Smooth muscle cell (in vitro differentiated cells): ENCODE results near the gene PROX2. TPM values are rescaled to one million over a fixed set of nuclear protein-coding genes. Genes with fewer than 3 reads are reported as not detected.

Experiments used
- DNase-seq: peaks from one replicate; lab custom pipeline; 2025; ENCODE audit not compliant: unreplicated experiment; lab: John Stamatoyannopoulos, UW
- H2AFZ ChIP-seq: fragments of 200-600 bp; sonication (generic); 2 replicates; pipeline ENCODE4 v1.6.0; 2016; ENCODE audit warnings: antibody characterized with exemption, low read depth, mild to moderate bottlenecking
- H3F3A ChIP-seq: fragments of 200-600 bp; sonication (generic); 2 replicates; pipeline ENCODE4 v1.6.0; 2017; ENCODE audit warnings: antibody characterized with exemption, low read depth
- H3K27ac ChIP-seq: fragments of 200-600 bp; sonication (generic); 2 replicates; pipeline ENCODE4 v1.5.1; 2016; ENCODE audit warnings: low read depth, mild to moderate bottlenecking
- H3K27me3 ChIP-seq: fragments of 200-600 bp; sonication (generic); 2 replicates; pipeline ENCODE4 v1.6.1; 2016; ENCODE audit warnings: low read depth, mild to moderate bottlenecking
- H3K36me3 ChIP-seq: fragments of 200-600 bp; sonication (generic); 2 replicates; pipeline ENCODE4 v1.5.1; 2016; ENCODE audit warnings: low read depth
- H3K4me1 ChIP-seq: fragments of 200-600 bp; sonication (generic); 2 replicates; pipeline ENCODE4 v1.5.1; 2016; ENCODE audit warnings: low read depth
- H3K4me2 ChIP-seq: fragments of 200-600 bp; sonication (generic); 2 replicates; pipeline ENCODE4 v1.6.0; 2016; ENCODE audit warnings: mild to moderate bottlenecking
- H3K4me3 ChIP-seq: fragments of 200-600 bp; sonication (generic); 2 replicates; pipeline ENCODE4 v1.5.1; 2016; ENCODE audit warnings: mild to moderate bottlenecking
- H3K79me2 ChIP-seq: fragments of 200-600 bp; sonication (generic); 2 replicates; pipeline ENCODE4 v1.6.0; 2016; ENCODE audit warnings: low read depth, mild to moderate bottlenecking
- H3K9ac ChIP-seq: fragments of 200-600 bp; sonication (generic); 2 replicates; pipeline ENCODE4 v1.6.0; 2016; ENCODE audit warnings: low read depth
- H3K9me3 ChIP-seq: fragments of 200-600 bp; sonication (generic); replicated peaks from 2 replicates; pipeline ENCODE4 v1.5.1; 2016; ENCODE audit warnings: low read depth
- H4K20me1 ChIP-seq: fragments of 200-600 bp; sonication (generic); 2 replicates; pipeline ENCODE4 v1.6.0; 2016; ENCODE audit warnings: low read depth
- CTCF ChIP-seq: fragments of 200-600 bp; sonication (generic); IDR thresholded peaks from 2 replicates; pipeline ENCODE4 v1.5.1; 2017; ENCODE audit warnings: borderline replicate concordance, mild to moderate bottlenecking, antibody characterized with exemption; ENCODE audit not compliant: insufficient read depth, poor library complexity, severe bottlenecking
- WGBS: methylation state at CpG from one replicate; pipeline ENCODE4 v1.1.7; 2016; ENCODE audit warnings: low lambda C conversion rate; 5-methylcytosine and 5-hydroxymethylcytosine counted together
- polyA plus RNA-seq: library from polyadenylated mRNA; unstranded; fragments of >200 nt; fragmentation: Nextera tagmentation; extraction: Ambion mirVana; gene quantifications from 2 replicates; pipeline ENCODE4 v1.2.1, GENCODE V29; 2016
- total RNA-seq: library from RNA; depleted of rRNA; stranded (reverse); fragments of >200 nt; gene quantifications from 2 replicates; pipeline ENCODE4 v1.2.3, GENCODE V29; 2014

Gene PROX2
- total and polyA plus RNA-seq, 2 experiments from 2014 or later: 0.08 TPM; not detected in 1

DNA sequence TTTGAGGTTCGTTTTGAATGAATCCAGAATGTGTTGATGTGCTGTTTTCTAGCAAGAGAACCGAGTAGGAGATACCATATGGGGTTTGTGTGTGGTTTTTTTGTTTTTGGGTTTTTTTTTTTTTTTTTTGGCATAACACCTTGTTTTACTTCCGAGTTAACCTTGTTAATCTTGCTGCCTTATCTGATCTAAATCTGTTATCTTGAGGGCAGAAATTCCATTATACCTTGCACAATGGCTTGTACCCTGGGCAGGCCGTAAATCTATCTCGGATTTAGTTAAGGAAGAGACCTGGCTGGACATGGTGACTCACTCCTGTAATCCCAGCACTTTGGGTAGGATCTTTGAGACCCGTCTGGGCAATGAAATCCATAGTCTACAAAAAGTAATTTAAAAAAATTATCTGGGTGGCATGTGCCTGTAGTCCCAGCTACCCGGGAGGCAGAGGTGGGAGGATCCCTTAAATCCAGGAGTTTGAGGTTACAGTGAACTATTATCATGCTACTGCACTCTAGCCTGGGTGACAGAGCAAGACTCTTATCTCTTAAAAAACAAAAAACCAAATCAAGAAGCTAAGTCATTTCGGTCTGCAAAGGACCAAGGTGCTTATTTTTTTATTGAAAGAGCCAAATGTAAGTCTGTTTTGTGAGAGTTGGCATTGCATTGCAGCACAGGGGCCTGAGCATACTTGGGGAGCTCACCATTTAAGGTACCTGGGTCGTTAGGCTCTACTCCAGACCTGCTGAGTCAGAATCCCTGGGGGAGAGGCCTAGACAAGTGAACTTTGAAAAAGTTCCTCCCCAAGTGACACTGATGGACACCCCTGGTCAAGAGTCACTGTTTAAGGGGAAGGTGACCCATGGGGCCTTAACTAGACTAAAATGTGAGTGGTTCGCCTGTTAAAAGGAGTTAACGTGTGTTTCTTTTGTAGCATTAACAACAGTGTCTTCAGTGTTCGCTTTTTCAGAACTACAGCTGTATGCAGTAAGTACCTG is 12.5 kb upstream of the PROX2 start:
- peaks cover 50% of the 10 kb centered on the region for H3K79me2 ChIP-seq
- no peak for DNase-seq
- no peak overlapping the region for H3K4me3 ChIP-seq
- no peaks in the 10 kb centered on the region for H3K27me3 ChIP-seq
- H3K4me1 ChIP-seq: peaks cover 8% of the 10 kb centered on the region
- peaks cover 7% of the 10 kb centered on the region for H3K36me3 ChIP-seq
- peak overlapping the region; percentile 29 for H3K4me2 ChIP-seq
- no peak for TF ChIP-seq CTCF
- no peak overlapping the region for H3K9ac ChIP-seq
- peak overlapping the region; percentile 34 for H3K27ac ChIP-seq
- 49% methylated on average over 12 of the region's 12 CpGs for WGBS
- H2AFZ ChIP-seq: no peak overlapping the region
- peaks cover 98% of the 10 kb centered on the region for H4K20me1 ChIP-seq
- peaks cover 15% of the 10 kb centered on the region for H3F3A ChIP-seq
- H3K9me3 ChIP-seq: no peaks in the 10 kb centered on the region

- Histone ChIP-seq H3K27ac (peak overlapping the region; percentile 12), H3K27me3 (no peaks in the 10 kb centered on the region), H3K79me2 (peaks cover 64% of the 10 kb centered on the region), H3K4me1 (peaks cover 13% of the 10 kb centered on the region), H3K9ac (no peak overlapping the region), H3K9me3 (no peaks in the 10 kb centered on the region), H2AFZ (no peak overlapping the region), H4K20me1 (peaks cover 87% of the 10 kb centered on the region), H3K36me3 (peaks cover 4% of the 10 kb centered on the region), H3K4me3 (no peak overlapping the region), H3K4me2 (no peak overlapping the region), H3F3A (peaks cover 15% of the 10 kb centered on the region)
- 55% methylated on average over 3 of the region's 3 CpGs for WGBS
- no peak for DNase-seq
- no peak for TF ChIP-seq CTCF
Measured at GRCh38 chr14:74886001-74886400, 10.1 kb upstream of the PROX2 start.

- peaks cover 51% of the 10 kb centered on the region for H3K79me2 ChIP-seq
Measured at GRCh38 chr14:74882103-74882920, 6.4 kb upstream of the PROX2 start.

More at GRCh38 chr14:74882103-74882920, 6.4 kb upstream of the PROX2 start:
- WGBS: 3% methylated on average over 38 of the region's 49 CpGs
- TF ChIP-seq CTCF: no peak
- Histone ChIP-seq H3K27me3 (no peaks in the 10 kb centered on the region), H4K20me1 (peaks cover 52% of the 10 kb centered on the region), H3K4me1 (peaks cover 19% of the 10 kb centered on the region), H3K4me2 (peak overlapping the region; percentile 93), H3K9ac (peak overlapping the region; percentile 87), H3K4me3 (peak overlapping the region; percentile 76), H2AFZ (peak overlapping the region; percentile 25), H3K9me3 (no peaks in the 10 kb centered on the region), H3K27ac (peak overlapping the region; percentile 75), H3K36me3 (no peaks in the 10 kb centered on the region), H3F3A (peaks cover 30% of the 10 kb centered on the region)
- DNase-seq: peak; percentile 55
